ENCODE data around the gene TYROBP.
A peak's percentile ranks its signal among the peaks of the same experiment; 100 is the strongest.
"Not testable (repeated sequence)": the region's sequence is repeated elsewhere in the genome, so short reads cannot be mapped to it uniquely, and the experiment has no call there.

The TYROBP gene

DNA sequence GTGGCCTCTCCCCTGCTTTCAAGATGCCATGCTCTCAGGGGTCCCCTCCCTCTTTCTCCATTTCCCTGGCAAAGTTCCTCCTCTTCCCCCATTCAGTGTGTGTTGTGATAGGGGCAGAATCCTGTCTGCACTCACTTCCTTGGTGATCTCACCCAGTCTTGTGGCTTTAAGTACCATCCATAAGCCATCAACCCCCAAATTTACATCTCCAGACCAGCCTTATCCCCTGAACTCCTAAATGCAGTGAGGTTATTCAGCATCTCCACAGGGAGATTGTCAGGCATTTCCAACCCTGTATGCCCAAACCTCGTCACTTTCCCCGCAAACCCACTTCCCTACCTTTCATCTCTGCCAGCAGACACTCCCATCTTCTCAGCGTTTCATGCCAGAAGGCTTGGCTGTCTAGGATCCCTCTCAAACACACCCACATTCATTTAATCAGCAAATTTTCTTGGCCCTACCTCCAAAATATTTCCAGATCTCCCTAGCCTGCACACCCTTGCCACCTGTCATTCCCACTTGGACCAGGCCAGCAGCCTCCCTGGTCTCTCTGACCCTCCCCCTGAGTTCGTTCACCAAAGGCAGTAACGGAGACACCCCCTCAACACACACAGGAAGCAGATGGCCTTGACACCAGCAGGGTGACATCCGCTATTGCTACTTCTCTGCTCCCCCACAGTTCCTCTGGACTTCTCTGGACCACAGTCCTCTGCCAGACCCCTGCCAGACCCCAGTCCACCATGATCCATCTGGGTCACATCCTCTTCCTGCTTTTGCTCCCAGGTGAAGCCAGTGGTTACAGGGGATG, 6.0 kb downstream of the TYROBP start, which contains the start of gene HCST:
Gene HCST (plus strand): TSS at position 676 of the 808 bp plus-strand sequence. CDS start 65 bp downstream, at position 741.
- DNase-seq (ENCODE audit: low read depth, low spot score), result no peak

DNA sequence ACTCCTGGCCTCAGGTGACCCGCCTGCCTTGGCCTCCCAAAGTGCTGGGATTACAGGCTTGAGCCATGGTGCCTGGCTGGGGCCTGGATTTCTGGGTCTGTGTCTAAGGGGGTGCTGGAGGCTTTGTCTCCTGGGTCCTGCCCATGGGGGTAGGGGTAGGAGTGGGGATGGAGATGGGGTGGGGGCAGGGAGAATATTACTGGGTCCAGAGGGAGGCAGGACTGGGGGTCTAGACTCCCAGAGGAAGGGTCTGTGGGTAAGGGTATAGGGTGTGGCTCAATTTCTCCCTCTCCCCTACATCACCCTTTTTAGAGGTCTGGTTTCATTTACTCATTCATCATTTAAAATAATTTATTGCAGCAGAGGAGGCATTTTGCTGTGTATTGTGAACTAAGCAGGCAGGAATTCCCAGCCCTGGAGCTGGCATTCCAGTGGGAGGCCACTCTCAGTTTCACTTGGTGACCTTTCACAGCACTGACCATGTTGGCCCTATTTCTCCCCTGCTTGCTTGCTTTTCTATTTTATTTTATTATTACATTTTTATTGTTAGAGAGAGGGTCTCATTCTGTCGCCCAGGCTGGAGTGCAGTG, 6.9 kb downstream of the TYROBP start:
- no peak for DNase-seq (ENCODE audit: low read depth, low spot score)

DNA sequence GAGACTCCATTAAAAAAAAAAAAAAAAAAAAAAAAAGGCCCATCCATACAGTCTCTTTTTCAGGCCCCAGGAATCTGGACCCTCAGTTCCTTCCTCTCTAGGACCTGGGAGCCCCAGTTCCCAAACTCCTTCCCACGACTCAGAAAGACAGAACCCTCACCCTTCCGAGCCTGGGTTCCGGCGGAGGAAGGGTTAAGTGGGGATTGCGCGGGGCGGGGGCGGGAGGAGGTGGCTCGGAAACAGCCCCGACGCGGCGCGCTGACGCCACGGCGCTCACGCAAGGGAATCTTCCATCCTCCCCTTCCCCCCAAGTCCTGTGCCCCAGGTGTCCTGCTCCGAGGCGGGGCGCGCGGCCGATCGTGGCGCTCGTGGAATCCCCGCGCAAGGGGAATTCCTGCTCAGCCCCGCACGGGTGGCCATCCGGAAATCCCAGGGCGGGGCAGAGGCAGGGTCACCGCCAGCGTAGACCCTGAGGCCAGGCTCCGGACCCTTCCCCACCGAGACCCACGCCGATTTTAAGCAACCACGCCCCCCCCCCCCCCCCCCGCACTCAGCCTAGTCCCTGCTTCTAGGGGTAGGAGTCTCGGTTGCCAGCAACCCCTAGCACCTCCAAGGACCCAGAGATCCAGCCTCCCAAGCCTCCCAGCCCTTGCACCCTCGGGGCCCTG, 8.4 kb downstream of the TYROBP start:
- DNase-seq (ENCODE audit: low read depth, low spot score), result no peak

DNA sequence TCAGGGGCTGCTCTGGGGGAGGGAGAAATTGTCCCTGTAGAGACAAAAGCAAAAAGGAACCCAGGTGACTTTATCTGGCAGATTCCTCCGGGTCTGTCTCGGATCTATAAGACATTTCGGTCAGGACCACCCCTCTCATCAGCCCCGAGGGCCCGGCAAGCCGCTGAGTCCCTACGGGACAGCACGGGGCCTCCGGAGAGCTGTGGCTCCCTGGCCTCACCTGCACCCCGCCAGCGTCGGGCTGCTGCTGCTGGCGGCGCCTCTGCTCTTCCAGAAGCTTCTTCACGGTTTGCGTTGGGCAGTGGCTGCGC, 9.6 kb downstream of the TYROBP start:
- no peak for DNase-seq (ENCODE audit: low read depth, low spot score)

DNA sequence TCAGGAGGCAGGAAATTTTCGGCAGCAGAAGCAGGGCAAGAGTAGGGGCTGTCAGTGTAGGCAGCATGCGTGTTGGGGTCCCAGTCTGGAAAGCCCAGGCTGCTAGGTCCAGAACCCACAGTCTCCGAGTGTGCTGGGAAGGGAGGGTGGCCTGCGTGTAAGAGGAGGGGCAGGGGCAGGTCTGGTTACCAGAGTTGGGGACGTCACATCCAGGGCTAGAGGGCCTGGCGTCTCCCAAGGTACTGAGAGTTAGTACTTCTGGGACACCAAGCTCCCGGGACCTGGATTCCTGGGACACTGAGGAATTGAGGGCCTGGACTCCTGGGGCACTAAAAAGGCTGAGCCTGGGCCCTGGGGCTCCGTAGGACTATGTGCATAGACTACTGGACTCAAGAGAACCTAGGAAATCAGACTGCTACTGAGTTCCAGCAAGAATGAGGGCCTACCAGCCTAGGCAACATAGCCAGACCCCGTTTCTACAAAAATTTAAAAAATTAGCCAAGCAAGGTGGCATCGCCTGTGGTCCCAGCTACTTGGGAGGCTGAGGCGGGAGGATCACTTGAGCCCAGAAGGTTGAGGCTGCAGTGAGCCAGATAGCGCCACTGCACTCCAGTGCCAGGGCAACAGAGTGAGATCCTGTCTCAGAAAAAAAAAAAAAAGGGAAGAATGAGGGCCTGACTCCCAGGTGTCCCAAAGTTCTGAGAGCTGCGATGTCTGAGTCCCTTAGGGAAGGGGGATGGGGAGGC, 10.2 kb downstream of the TYROBP start:
- DNase-seq (ENCODE audit: low read depth, low spot score), result no peak

DNA sequence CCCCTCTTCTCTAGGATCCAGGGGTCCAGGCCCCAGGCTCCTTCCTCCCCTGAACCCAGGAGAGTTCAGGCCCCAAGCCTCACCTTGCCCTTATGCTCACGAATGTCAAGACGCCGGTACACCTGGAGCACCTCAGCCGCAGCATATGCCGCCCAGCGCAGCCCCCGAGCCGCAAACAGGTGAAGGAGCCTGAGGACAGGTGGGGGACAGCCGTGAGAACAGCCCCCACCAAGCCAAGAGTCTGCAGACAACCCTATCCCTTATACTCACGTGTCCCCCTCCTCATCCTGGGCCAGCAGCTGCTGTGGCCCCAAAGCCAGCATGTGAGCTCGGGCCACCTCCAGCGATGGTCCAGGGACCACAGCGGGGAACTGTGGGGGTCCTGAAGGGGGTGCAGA, 11.5 kb downstream of the TYROBP start:
- no peak for DNase-seq (ENCODE audit: low read depth, low spot score)

DNA sequence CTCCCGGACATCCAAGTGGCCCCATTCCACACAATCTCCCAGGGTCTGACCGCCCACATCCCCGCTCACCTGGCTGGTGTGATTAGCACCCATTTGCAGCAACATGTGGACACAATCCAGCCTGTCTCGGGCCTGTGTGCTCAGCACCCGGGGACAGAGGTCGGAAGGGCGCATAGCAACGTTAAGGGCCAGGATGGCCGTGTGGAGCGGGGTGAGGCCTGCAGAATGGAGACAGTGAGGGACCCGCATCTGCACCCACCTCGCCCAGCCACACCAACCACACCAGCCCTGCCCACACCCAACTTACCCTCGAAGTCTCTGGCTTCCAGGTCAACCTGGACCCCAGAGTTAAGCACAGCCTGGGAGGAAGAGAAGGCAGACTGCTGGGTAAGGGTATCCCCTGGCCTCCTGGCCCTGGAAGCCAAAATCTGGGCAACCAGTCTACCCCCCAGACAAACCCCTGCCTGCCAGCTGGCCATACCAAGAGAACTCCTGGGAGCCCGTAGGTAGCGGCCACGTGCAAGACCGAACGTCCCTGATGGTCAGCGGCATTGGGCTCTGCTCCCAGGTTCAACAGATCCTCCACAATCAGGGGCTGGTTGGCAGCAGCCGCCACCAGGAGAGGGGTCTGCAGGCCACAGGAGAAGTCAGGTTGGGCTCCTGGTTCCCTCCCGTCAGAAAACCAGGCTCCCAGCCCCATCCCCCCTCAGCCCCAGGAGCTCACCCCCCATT, 12.0 kb downstream of the TYROBP start:
- no peak for DNase-seq (ENCODE audit: low read depth, low spot score)

DNA sequence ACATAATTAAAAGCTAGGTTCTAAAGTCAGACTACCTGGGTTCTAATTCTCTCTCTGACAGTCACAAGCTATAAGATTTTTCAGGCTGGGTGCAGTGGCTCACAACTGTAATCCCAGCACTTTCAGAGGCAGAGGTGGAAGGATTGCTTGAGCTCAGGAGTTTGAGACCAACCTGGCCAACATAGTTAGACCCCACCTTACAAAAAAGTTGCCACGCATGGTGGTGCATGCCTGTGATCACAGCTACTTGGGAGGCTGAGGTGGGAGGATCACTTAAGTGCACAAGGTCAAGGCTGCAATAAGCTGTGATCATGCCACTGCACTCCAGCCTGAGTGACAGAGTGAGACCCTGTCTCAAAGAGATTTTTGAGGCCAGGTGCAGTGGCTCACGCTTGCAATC, 13.8 kb downstream of the TYROBP start:
- DNase-seq (ENCODE audit: low read depth, low spot score), result no peak

DNA sequence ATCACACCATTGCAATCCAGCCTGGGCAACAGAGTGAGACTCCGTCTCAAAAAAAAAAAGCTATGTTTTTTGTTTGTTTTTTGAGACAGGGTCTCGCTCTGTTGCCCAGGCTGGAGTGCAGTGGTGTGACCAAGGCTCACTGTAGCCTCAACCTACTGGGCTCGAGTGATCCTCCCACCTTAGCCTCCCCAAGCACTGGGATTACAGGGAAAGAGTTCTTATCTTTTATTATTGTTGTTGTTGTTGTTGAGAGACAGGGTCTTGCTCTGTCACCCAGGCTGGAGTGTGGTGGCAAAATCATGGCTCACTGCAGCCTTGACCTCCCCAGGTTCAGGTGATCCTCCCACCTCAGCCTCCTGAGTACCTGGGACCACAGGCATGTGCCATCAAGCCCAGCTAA, 16.3 kb downstream of the TYROBP start:
- DNase-seq (ENCODE audit: low read depth, low spot score), result not testable (repeated sequence)

DNA sequence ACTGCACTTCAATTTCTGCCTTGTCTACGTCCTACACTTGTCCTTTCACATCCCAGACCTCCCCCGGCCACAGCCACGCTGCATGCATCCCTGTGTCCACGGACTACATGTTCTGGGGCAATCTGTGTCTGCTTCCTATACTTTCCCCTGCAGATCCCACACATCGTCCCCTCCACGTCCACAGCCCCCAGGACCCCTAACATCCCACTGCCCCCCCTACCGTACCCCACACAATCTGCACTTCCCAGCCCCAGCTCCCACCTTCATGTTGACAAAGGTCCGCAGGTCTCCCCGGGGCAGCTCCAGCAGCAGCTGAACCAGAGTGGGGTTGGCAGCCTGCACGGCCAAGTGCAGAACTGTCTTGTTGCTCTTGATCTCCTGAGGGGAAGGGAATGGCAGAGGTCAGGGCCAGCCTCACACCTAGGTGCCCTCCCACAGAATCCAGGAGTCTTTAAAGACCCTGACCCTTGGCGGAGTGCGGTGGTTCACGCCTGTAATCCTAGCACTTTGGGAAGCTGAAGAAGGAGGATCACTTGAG, 17.9 kb downstream of the TYROBP start:
- DNase-seq (ENCODE audit: low read depth, low spot score), result no peak

DNA sequence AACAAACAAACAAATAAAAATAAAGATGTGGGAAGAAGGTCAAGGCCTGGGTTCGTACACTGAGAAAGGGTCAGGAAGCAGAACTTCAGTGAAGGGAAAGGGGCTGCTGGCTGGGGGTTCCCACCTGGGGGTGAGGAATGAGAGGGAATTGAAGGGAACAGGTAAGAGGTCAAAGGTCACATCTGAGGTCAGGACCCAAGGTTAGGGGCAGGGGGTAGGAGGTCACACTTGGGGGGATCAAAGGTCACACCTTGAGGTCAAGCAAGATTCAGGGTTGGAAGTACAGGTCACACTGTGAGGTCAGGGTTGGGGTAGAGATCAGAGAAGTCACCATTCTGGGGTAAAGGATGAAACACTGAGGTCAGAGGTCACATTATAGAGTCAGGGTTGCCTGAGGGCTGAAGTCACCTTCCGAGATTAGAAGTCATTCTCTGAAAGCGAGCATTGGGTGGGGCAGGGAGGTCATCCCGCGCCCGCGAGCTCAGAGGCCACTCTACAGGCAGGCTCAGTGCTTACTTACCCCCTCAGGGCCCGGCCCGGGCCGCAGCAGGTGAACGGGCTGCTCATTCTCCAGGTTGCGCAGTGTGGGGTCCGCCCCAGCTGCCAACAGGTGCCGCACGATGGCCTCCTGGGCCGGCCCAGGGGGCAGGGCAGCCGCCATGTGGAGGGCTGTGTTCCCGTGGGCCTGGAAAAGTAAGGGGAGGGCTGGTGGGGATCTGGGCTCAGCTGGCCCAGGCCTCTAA, 18.6 kb downstream of the TYROBP start:
- DNase-seq (ENCODE audit: low read depth, low spot score), result no peak

DNA sequence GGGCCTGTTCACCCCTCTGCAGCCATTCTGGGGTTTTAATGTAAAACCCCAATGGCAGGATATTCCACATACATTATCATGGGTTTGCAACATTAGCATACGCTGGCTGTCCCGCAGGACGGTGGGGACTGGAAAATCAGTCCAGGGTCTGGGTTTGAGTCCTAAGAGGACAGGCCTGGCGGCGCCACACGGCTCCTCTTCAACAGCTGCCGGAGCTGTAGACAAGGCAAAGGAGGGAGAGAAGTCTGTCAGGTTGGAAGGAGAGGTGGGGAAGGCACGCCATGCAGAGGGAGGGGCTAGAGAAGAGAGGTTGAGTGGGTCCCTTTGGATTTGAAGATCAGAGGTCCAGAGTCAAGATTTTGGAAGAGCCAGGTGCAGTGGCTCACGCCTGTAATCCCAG, 19.7 kb downstream of the TYROBP start:
- no peak for DNase-seq (ENCODE audit: low read depth, low spot score)

DNA sequence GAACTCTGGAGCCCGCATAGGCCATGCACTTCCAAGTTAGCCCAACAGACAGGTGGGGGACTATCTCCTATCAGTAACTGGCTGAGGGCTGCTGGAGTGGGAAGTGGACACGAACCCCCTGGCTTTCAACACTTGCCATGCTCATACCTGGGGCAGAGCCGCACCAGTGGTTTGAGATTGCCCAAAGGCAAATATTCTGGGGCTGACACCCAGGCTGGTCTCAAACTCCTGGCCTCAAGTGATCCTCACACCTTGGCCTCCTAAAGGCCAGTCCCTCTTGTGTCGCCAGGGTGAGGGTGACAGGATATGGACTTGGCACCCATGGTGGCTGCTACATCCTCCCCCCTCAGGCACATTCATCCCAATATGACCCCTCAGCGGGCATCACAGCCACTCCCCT, 20.9 kb downstream of the TYROBP start:
- DNase-seq (ENCODE audit: low read depth, low spot score), result no peak

DNA sequence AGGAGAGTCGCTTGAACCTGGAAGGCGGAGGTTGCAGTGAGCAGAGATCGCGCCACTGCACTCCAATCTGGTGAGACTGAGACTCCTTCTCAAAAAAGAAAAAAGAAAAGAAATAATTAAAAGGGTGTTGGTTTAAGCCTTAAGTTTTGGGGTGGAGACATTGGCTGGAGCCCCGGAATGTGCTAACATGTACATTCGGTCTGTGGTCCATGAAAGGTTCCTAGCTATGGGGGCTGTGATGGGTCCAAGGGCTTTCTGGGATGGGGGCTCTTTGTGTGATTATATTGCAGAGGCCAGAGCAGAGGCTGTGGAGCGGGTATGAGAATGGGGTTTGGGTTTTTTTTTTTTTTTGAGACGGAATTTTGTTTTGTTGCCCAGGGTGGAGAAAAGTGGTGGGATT, 22.2 kb downstream of the TYROBP start:
- no peak for DNase-seq (ENCODE audit: low read depth, low spot score)

DNA sequence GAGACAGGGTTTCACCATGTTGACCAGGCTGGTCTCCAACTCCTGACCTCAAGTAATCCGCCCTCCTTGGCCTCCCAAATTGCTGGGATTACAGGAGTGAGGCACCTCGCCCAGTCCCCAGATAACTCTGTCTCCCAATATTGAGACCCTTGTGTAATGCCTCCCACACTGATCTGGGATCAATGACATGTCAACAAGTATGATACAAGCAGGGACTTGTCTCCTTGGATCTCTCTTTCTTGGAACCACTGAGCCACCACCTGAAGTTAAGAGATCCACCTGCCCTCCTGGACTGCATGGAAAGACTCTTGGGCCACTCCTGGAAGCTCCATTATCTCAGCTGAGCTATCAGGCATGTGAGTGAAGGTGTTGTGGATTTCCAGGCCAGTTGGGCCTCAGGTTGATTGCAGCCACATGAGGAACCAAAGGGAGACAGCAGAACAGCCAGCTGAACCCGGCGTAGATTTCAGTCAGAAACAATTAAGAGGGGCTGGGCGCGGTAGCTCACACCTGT, 22.8 kb downstream of the TYROBP start:
- no peak for DNase-seq (ENCODE audit: low read depth, low spot score)

DNA sequence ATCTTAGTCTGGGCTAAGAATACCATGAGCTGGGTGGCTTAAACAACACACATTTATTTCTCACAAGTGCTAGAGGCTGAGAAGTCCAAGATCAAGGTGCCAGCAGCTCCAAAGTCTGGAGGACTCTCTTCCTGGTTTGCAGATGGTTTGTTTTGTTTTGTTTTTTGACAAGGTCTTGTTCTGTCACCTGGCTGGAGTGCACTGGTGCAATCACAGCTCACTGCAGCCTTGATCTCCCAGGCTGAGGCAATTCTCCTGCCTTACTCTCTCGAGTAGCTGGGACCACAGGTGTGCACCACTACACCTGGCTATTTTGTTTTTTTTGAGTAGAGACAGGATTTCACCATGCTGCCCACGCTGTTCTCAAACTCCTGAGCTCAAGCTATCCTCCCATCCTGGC, 24.2 kb downstream of the TYROBP start:
- DNase-seq (ENCODE audit: low read depth, low spot score), result no peak

DNA sequence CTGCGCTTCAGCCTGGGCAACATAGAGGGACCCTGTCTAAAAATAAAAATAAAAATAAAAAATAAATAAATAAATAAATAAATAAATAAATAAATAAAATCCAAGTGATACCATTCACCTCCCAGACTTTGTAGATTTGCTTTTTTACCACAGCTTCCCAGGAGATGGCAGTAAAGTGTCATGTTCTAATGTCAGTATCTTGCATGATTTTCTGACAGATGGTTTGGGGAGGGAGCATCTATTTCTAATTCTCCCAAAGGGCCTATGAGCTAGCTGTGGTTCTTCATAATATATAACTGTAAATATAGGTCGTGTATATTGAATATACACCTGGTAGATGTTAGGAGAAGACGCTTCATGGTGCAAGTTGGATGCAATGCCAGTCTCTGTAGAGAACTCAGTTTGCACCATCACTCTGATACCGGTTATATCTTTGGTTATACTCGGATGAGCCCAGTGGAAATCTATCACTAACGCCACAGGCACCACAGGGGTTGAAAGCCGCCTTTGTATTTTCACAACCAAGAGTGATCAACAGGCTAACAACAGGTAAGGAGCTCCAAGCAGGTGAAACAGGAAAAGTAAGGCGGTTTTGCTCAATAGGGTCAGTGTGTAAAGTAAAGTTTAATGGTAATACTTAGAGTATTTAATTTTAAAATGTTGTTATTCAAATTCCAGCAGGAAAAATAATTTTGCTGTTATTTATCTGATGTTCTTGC, 25.8 kb downstream of the TYROBP start:
- no peak for DNase-seq (ENCODE audit: low read depth, low spot score)

DNA sequence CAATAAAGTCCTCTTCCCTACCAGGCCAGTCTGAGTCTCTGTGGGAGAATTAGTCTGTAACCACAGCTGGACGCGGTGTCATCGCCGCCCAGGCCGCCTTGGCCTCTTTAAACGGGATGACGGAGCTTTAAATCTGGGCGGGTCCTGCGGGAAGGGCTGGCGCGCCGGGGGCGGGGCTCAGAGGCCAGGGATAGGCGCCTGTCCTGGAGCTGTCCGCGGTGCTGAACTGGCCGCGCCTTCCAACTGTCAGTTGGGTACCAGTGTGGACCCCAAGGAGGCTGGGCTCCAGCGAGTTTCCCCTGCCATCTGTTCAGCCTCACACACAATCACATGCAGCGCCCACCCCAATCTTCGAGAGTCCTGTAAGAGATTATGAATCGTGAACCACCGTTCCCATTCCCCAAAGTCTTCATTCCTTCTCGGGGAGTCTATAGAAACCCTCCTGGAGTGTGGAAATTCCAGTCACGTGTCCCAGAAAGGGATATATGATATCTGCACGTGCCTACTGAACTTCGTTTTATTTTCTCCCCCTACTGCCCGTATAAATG, 28.3 kb downstream of the TYROBP start:
- peak; percentile 42 for DNase-seq (ENCODE audit: low read depth, low spot score)

DNA sequence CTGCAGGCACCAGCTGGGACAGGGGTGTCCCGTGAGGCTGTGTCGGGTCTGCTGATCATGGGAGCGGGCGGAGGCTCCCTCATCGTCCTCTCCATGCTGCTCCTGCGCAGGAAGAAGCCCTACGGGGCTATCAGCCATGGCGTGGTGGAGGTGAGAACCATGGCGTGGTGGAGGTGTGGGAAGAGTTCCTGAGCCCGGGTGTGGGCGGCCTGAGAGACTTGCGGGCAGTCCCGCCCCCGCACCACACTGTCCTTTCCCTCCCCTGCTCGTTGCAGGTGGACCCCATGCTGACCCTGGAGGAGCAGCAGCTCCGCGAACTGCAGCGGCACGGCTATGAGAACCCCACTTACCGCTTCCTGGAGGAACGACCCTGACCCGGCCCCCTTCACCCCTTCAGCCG, 29.0 kb downstream of the TYROBP start:
- no peak for DNase-seq (ENCODE audit: low read depth, low spot score)

All from brain pericyte (primary cell).